Measurements from ENCODE around the gene GOLGA6L2. TPM values are rescaled to one million over a fixed set of nuclear protein-coding genes. Genes with fewer than 3 reads are reported as not detected.
"Not testable (repeated sequence)": the region's sequence is repeated elsewhere in the genome, so short reads cannot be mapped to it uniquely, and the experiment has no call there.

GOLGA6L2 gene
- total RNA-seq, 4 donors from 2014 or later: not detected

DNA sequence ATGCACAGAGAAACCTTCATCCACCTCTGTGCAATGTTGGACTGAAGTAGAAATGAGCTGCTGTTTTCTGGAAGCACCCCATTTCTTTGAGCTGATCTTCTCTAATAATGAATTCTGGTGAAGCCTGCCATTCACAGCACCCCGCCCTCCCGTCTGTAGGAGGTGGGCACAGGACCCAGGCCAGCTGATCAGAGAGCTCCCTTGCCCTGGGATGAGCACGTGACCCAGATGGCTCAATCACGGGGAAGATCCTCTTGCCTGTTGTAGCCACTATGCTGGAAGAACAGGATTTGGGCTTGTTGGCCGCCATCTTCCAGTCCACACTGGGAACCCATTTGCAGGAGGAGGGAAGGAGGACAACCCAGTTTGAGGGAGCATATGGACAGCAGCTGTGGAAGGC is 44.5 kb downstream of the GOLGA6L2 start:
- H3K27ac ChIP-seq: no peak overlapping the region
- no peak for TF ChIP-seq CTCF (IDR thresholded peaks at IDR 0.05)
- TF ChIP-seq POLR2A (IDR thresholded peaks at IDR 0.05): no peak
- H3K9me3 ChIP-seq: no peaks in the 10 kb centered on the region
- intact Hi-C loops (cut with DNase I): no loop called here
- H3K36me3 ChIP-seq: no peaks in the 10 kb centered on the region
- DNase-seq: no peak
- 60 to 76% methylated on average over 3 to 5 of the region's 5 CpGs for WGBS, 2 donors
- no peak overlapping the region for H3K4me3 ChIP-seq (replicated peaks in 1 of 3)
- no peaks in the 10 kb centered on the region for H3K4me1 ChIP-seq
- no peaks in the 10 kb centered on the region for H3K27me3 ChIP-seq

DNA sequence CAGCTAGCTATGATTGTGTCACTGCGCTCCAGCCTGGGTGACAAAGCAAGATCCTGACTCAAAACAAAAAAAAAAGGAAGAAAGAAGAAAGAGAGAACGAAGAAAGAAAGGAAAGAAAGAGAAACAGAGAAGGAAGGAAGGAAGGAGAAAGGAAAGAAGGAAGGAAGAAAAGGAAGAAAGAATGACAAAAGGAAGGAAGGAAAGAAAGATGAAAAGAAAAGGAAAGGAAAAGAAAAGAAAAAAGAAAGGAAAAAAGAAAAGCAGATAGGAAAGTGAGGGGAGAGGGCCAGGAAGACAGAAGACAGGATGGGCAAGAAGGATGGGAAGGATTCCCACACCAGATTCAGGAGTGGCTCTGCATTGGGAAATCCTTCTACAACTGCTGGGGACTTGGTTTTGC is 44.9 kb downstream of the GOLGA6L2 start:
- H3K36me3 ChIP-seq: no peaks in the 10 kb centered on the region
- no peak for TF ChIP-seq CTCF (IDR thresholded peaks at IDR 0.05)
- TF ChIP-seq POLR2A (IDR thresholded peaks at IDR 0.05): no peak
- no peak overlapping the region for H3K27ac ChIP-seq
- H3K9me3 ChIP-seq: no peaks in the 10 kb centered on the region
- no peaks in the 10 kb centered on the region for H3K27me3 ChIP-seq
- DNase-seq: no peak
- H3K4me1 ChIP-seq: no peaks in the 10 kb centered on the region
- H3K4me3 ChIP-seq (replicated peaks in 1 of 3): no peak overlapping the region
- 75 to 86% methylated on average over 2 of the region's 2 CpGs for WGBS, 2 donors
- intact Hi-C loops (cut with DNase I): no loop called here

GRCh38 chr15:23401627-23402026 is 45.4 kb downstream of the GOLGA6L2 start:
- no peak for DNase-seq
- Histone ChIP-seq H3K9me3 (no peaks in the 10 kb centered on the region), H3K27me3 (no peaks in the 10 kb centered on the region), H3K4me3 (replicated peaks in 1 of 3) (no peak overlapping the region), H3K36me3 (no peaks in the 10 kb centered on the region), H3K27ac (no peak overlapping the region), H3K4me1 (no peaks in the 10 kb centered on the region)
- 72 to 78% methylated on average over 8 of the region's 8 CpGs for WGBS, 2 donors
- TF ChIP-seq POLR2A (IDR thresholded peaks at IDR 0.05) (no peak), CTCF (IDR thresholded peaks at IDR 0.05) (no peak)
- intact Hi-C loops (cut with DNase I): no loop called here

DNA sequence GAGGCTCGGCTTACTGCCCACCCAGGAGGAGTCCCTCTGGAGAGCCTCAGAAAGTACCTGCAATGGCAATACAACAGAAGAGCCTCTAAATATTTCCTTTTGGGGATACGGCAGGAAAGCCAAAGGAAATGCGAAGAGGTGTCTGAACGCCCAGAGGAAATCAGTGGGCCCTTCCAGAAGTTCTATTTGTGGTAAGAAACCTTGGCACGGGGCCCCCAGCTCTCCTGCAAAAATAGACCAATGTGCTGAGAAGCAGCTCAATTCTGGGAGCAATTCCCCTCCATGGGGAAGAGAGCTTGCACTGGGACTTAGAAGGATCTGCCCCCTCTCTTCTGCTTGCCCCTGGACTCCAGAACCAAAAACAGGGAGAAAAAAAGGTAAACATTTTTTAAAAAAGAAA is 47.8 kb downstream of the GOLGA6L2 start:
- DNase-seq; intact Hi-C loops (cut with DNase I): not testable (repeated sequence)

DNA sequence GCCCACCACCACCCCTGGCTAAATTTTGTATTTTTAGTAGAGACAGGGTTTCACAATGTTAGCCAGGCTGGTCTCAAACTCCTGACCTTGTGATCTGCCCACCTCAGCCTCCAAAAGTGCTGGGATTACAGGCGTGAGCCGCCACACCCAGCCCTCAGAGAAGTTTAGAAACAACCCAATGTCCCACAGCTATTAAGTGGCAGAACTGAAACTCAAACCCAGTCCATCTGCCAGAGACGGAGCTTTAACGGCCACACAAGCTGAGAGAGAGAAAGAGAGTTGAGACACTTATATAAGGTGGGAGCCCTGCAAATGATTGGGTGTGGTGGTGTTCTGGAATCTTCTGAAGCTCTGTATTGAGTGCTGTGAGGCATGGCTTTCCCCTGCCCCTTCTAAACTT is 48.7 kb downstream of the GOLGA6L2 start:
- H3K4me3 ChIP-seq (replicated peaks in 1 of 3); H3K36me3 ChIP-seq; H3K9me3 ChIP-seq; H3K4me1 ChIP-seq; DNase-seq; H3K27ac ChIP-seq; intact Hi-C loops (cut with DNase I); H3K27me3 ChIP-seq: not testable (repeated sequence)
- 88 to 91% methylated on average over 4 of the region's 4 CpGs for WGBS, 2 donors

More for the DNA sequence above, 47.8 kb downstream of the GOLGA6L2 start:
- not testable (repeated sequence) for H3K4me1 ChIP-seq; H3K9me3 ChIP-seq; H3K36me3 ChIP-seq; H3K27me3 ChIP-seq; H3K4me3 ChIP-seq (replicated peaks in 1 of 3); H3K27ac ChIP-seq
- WGBS, 2 donors: 65 to 85% methylated on average over 5 of the region's 5 CpGs

DNA sequence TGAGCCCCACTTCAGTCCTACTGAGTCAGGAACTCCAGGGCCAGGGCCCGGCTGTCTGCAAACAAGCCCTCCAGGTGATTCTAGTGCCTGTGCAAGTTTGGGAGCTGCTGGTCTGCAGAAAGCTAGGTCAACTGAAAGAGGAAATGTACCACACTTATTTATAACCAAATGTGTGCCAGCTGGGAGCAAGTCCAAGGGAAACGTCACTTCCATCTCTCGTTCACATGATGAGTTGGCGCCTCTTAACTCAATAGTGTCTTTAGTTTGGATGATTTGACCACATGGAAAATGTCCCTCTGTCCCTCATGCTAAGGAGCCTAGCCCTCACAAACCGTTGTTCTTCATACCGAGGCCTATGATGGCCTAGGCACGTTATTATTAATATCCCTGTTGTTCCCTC is 49.3 kb downstream of the GOLGA6L2 start:
- intact Hi-C loops (cut with DNase I): no loop called here
- no peaks in the 10 kb centered on the region for H3K4me1 ChIP-seq

More for the DNA sequence above, 49.3 kb downstream of the GOLGA6L2 start:
- no peak overlapping the region for H3K4me3 ChIP-seq (replicated peaks in 1 of 3)
- WGBS, 2 donors: 76 to 84% methylated on average over 7 of the region's 7 CpGs
- H3K36me3 ChIP-seq: no peaks in the 10 kb centered on the region
- no peaks in the 10 kb centered on the region for H3K9me3 ChIP-seq
- no peak overlapping the region for H3K27ac ChIP-seq
- no peaks in the 10 kb centered on the region for H3K27me3 ChIP-seq
- no peak for DNase-seq
- TF ChIP-seq CTCF (IDR thresholded peaks at IDR 0.05) (no peak), POLR2A (IDR thresholded peaks at IDR 0.05) (no peak)

Data from thyroid gland (tissue), 4 donors.